HEK293T (cell line): ENCODE data around the gene ANGEL1.

ENCODE experiments used
- BHLHE40 ChIP-seq: fragments of 450-650 bp; IDR thresholded peaks from 2 replicates; pipeline ENCODE4 v1.6.1; 2016; ENCODE audit warnings: mild to moderate bottlenecking, moderate library complexity, borderline replicate concordance
- ELF4 ChIP-seq: fragments of 450-650 bp; IDR thresholded peaks from 2 replicates; pipeline ENCODE4 v1.6.1; 2017; ENCODE audit warnings: antibody characterized with exemption
- SP1 ChIP-seq: fragments of 450-650 bp; IDR thresholded peaks from 2 replicates; pipeline ENCODE4 v1.6.1; 2017

DNA sequence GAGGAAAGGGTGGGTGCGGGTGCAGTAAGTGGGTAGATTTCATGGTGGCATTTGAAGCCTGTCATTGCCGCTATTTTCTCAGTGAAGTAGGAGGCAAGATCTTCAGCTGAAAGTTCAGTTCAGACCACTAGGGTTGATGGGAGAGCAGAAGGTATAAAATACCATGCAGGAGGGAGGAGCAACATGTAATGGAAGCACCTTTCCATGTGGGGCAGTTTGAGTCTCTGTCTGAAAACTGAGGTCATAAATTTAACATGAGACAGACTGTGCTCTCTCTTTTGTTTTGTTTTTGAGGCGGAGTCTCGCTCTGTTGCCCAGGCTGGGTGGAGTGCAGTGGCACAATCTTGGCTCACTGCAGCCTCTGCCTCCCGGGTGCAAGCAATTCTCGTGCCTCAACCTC, 36.2 kb upstream of the ANGEL1 start:
- no peak for TF ChIP-seq ELF4
- no peak for TF ChIP-seq SP1
- no peak for TF ChIP-seq BHLHE40
